ENCODE results near the gene LRRC72. TPM values are rescaled to one million over a fixed set of nuclear protein-coding genes. Genes with fewer than 3 reads are reported as not detected.

LRRC72 gene
- total RNA-seq, 1 donor from 2014 or later = not detected

- Mint-ChIP-seq H3K9me3 (no peaks in the 10 kb centered on the region), H3K27me3 (no peaks in the 10 kb centered on the region), H3K27ac (no peak overlapping the region), H3K36me3 (no peaks in the 10 kb centered on the region), H3K4me3 (no peak overlapping the region), H3K4me1 (ENCODE audit: unreplicated experiment) (peaks cover 7% of the 10 kb centered on the region)
- DNase-seq (ENCODE audit: extremely low spot score, unreplicated experiment) = no peak
- TF ChIP-seq CTCF (conservative IDR thresholded peaks at IDR 0.05) = no peak
Measured at GRCh38 chr7:16492513-16493062, 34.0 kb upstream of the LRRC72 start.

DNA sequence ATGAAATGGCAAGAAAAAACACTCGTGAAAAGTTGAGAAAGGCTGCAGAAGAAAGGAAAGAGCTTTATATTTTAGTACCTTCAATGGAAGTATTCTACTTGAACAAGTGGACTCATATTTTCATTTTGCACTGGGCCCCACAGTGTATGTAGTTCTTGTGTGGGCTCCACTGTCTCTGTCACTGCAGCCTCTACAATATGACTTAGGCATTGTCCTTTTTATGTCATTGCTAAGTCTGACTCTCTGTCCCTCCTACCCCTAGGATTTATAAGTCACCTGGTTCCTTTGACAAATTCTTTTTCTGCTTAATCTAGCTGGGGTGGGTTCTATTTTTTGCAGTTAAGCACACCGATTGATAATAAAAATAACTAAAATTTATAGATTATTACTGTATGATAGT lies 33.4 kb upstream of the LRRC72 start:
- TF ChIP-seq CTCF (conservative IDR thresholded peaks at IDR 0.05) = no peak
- H3K27me3 Mint-ChIP-seq = no peaks in the 10 kb centered on the region
- H3K9me3 Mint-ChIP-seq = no peaks in the 10 kb centered on the region
- H3K36me3 Mint-ChIP-seq = no peaks in the 10 kb centered on the region
- no peak overlapping the region for H3K4me3 Mint-ChIP-seq
- no peak overlapping the region for H3K27ac Mint-ChIP-seq
- peaks cover 11% of the 10 kb centered on the region for H3K4me1 Mint-ChIP-seq (ENCODE audit: unreplicated experiment)
- DNase-seq (ENCODE audit: extremely low spot score, unreplicated experiment) = no peak

- Mint-ChIP-seq H3K27ac (no peak overlapping the region), H3K27me3 (no peaks in the 10 kb centered on the region), H3K36me3 (no peaks in the 10 kb centered on the region), H3K9me3 (no peaks in the 10 kb centered on the region), H3K4me3 (no peak overlapping the region), H3K4me1 (ENCODE audit: unreplicated experiment) (peaks cover 13% of the 10 kb centered on the region)
- no peak for DNase-seq (ENCODE audit: extremely low spot score, unreplicated experiment)
- TF ChIP-seq CTCF (conservative IDR thresholded peaks at IDR 0.05) = no peak
Measured at GRCh38 chr7:16494551-16494950, 32.1 kb upstream of the LRRC72 start.

GRCh38 chr7:16494955-16495719 lies 31.5 kb upstream of the LRRC72 start:
- Mint-ChIP-seq H3K27ac (no peak overlapping the region), H3K36me3 (no peaks in the 10 kb centered on the region), H3K27me3 (no peaks in the 10 kb centered on the region), H3K9me3 (no peaks in the 10 kb centered on the region), H3K4me1 (ENCODE audit: unreplicated experiment) (peaks cover 13% of the 10 kb centered on the region), H3K4me3 (no peak overlapping the region)
- DNase-seq (ENCODE audit: extremely low spot score, unreplicated experiment) = no peak
- no peak for TF ChIP-seq CTCF (conservative IDR thresholded peaks at IDR 0.05)

- Mint-ChIP-seq H3K36me3 (no peaks in the 10 kb centered on the region), H3K4me1 (ENCODE audit: unreplicated experiment) (peaks cover 6% of the 10 kb centered on the region)
Measured at GRCh38 chr7:16498122-16498521, 28.5 kb upstream of the LRRC72 start.

More at GRCh38 chr7:16498122-16498521, 28.5 kb upstream of the LRRC72 start:
- H3K27me3 Mint-ChIP-seq = no peaks in the 10 kb centered on the region
- H3K4me3 Mint-ChIP-seq = no peak overlapping the region
- TF ChIP-seq CTCF (conservative IDR thresholded peaks at IDR 0.05) = no peak
- no peaks in the 10 kb centered on the region for H3K9me3 Mint-ChIP-seq
- DNase-seq (ENCODE audit: extremely low spot score, unreplicated experiment) = no peak
- no peak overlapping the region for H3K27ac Mint-ChIP-seq
